GM12864 (cell line): ENCODE measurements around the gene OR5B21.
A peak's percentile ranks its signal among the peaks of the same experiment; 100 is the strongest.

ENCODE experiments used
- DNase-seq: peaks from one replicate; pipeline ENCODE4 v3.0.0-alpha.2; 2011; ENCODE audit warnings: low read depth
- H3K4me3 ChIP-seq: 2 replicates; pipeline ENCODE4 v1.5.1; 2011; ENCODE audit warnings: mild to moderate bottlenecking, low read depth, low read length, control low read depth
- TF ChIP-seq, protein P1 (sequence below): IDR thresholded peaks from 2 replicates; pipeline ENCODE4 v1.5.1; 2011; ENCODE audit warnings: low read depth, mild to moderate bottlenecking, moderate library complexity, low read length, control low read depth, inconsistent platforms; ENCODE audit errors: missing control alignments

Gene OR5B21

DNA sequence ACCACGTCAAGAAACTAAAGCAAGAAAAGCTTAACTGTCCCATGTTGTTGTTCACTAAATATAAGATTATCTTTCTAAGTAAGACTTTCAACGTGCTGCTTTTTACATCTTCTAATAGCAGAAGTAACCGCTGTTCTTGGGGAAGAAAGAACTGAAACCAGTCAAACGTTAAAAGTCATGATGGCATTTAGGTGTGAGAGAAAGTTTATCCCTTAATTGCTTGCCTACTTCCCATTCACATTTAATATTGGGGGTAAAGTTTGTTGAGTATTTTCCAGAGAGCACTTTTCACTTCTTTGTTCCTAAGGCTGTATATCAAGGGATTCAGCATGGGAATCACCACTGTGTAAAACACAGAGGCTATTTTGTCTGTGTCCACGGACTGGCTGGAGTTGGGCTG lies 970 bp downstream of the OR5B21 start:
- no peak overlapping the region for H3K4me3 ChIP-seq
- no peak for DNase-seq
- TF ChIP-seq, protein P1, sequence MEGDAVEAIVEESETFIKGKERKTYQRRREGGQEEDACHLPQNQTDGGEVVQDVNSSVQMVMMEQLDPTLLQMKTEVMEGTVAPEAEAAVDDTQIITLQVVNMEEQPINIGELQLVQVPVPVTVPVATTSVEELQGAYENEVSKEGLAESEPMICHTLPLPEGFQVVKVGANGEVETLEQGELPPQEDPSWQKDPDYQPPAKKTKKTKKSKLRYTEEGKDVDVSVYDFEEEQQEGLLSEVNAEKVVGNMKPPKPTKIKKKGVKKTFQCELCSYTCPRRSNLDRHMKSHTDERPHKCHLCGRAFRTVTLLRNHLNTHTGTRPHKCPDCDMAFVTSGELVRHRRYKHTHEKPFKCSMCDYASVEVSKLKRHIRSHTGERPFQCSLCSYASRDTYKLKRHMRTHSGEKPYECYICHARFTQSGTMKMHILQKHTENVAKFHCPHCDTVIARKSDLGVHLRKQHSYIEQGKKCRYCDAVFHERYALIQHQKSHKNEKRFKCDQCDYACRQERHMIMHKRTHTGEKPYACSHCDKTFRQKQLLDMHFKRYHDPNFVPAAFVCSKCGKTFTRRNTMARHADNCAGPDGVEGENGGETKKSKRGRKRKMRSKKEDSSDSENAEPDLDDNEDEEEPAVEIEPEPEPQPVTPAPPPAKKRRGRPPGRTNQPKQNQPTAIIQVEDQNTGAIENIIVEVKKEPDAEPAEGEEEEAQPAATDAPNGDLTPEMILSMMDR, result no peak

DNA sequence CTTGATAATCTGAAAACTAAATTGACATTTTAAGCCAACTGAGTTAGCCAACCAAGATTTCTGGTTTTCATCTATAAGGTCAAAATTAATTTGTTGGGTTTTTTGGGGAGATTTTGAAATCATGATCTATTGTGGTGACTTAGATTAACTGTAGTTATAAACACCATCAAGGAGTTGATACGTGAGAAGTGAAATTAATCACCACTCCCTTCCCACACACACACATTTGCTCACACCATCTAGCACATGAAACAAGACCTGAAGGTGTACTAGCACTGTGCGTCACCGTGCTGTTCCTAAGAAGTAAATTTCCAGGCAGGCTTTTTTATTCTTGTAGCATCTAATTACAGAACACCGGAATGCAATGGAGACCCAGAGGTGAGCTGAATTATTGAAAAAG lies 2.1 kb downstream of the OR5B21 start:
- TF ChIP-seq, protein P1, result no peak
- H3K4me3 ChIP-seq, result no peak overlapping the region
- DNase-seq, result no peak

DNA sequence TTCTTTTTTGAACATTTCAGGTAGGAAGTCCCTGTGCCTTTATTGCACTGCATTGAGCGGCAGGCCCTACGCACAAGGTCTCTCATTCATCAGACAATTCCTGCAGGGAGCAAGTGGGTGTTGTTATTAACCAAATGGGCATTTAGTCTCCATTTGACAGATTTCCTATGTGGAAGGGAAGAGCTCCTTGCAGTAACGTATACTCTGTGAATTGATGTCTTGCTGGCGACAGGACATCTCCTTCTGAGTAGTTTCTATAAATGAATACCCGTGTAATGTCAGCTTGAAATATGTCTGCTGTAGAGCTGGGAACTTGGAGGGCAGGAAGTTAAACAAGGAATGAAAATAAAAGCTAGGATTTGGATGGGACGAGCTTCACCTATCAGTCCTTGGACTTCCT lies 3.7 kb downstream of the OR5B21 start:
- TF ChIP-seq, protein P1, result no peak
- no peak overlapping the region for H3K4me3 ChIP-seq
- no peak for DNase-seq

DNA sequence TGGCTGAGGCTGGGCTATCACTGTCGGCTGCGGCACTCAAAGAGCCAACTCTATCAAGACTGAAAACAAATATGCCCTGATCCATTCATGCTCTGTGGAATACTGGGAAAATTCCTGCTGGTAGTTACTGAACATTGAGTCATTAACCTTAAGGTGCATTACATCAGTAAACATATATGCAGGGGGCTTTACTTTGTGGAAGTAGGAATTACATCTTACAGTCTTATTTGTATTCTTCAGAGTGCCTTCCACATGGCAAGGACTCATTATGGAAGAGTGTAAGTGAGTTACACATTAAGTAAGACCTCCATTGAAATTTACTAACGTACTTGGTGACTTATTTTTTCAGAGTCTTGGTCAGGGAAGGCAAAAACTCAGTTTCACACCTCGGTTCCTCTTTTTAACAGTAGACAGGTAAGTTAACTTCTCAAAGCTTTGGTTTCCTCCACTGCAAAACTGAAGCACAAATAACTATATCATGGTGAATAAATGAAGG lies 4.5 kb downstream of the OR5B21 start:
- no peak overlapping the region for H3K4me3 ChIP-seq
- TF ChIP-seq, protein P1, result no peak
- peak; percentile 41 for DNase-seq

DNA sequence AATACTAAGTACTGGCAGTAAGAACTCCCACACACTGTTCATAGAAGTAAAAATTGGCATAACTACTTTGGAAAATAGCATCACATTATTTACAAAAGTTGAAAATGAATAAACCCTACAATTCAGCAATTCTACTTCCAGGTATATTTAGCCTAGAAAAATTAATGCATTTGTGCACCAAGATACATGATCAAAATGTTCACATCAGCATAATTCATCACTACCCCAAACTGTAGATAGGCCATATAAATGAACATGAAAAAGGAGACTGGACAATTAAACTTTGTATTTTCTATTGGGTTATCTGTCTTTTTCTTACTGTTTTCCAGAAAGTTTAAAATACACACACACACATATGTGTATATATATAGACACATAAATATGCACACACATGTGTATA lies 5.9 kb downstream of the OR5B21 start:
- TF ChIP-seq, protein P1, result no peak
- no peak overlapping the region for H3K4me3 ChIP-seq
- no peak for DNase-seq

DNA sequence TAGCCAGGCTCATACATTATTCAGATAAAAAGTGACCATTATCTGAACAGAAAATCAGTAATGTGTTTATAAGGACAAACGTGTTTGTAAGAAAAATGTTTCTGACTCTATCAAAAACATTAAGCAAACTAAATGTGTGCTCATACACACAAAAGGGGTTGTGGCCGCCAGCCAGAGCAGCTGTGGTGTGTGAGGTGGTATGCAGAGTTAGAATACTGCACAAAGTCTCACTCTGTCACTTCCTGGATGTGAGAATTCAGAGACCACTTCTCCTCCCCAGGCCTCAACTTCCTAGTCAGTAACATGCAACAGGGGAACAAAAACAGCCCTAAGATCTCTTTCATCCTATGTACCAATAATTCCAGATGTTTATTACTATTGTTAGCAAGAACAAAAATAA lies 9.4 kb downstream of the OR5B21 start:
- no peak overlapping the region for H3K4me3 ChIP-seq
- DNase-seq, result no peak
- TF ChIP-seq, protein P1, result no peak

DNA sequence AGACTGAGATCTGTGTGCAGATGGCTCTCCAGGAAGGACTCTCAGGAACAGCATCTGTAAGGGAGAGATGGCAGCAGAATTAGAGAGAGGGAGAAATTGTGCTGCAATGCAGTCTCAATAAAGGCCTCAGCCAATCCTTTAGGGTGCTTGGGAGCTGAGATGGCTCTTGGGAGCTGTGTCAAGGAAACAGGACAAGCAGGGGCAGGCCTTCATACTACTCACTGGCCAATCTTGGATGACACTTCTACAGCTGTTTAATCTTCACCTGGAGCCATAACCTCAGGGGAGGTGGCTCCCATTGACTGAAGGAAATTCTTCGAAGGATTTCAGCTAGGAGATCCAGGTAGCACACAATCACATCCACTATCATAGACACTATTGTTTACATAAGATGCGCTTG lies 10.0 kb downstream of the OR5B21 start:
- H3K4me3 ChIP-seq, result no peak overlapping the region
- TF ChIP-seq, protein P1, result no peak
- no peak for DNase-seq
